Motor neuron (in vitro differentiated cells): ENCODE results near the gene ATF2. TPM values are rescaled to one million over a fixed set of nuclear protein-coding genes. Genes with fewer than 3 reads are reported as not detected.
"Not testable (repeated sequence)": the region's sequence is repeated elsewhere in the genome, so short reads cannot be mapped to it uniquely, and the experiment has no call there.

Experiments
- ATAC-seq, 8 experiments: fragments of 200-7000 bp; cut with Tn5 transposase; replicated peaks in 6 of 8; 2 replicates each; pipeline ENCODE4 v1.8.0; 2021; ENCODE audit warnings: mild to moderate bottlenecking in 8 of 8, moderate library complexity in 8 of 8
- H3K27ac ChIP-seq, 2 donors: fragments of 250-450 bp; sonication (Bioruptor Pico); 2 replicates each; pipeline ENCODE4 v1.9.0; 2021; ENCODE audit warnings: antibody characterized with exemption in 2 of 2, mild to moderate bottlenecking in 2 of 2, moderate library complexity in 1 of 2
- H3K4me1 ChIP-seq, 2 donors: fragments of 250-450 bp; sonication (Bioruptor Pico); replicated peaks in 1 of 2; 2 replicates each; pipeline ENCODE4 v1.6.1; 2021; ENCODE audit warnings: antibody characterized with exemption in 2 of 2, mild to moderate bottlenecking in 2 of 2, moderate library complexity in 1 of 2
- H3K4me3 ChIP-seq, 5 donors: fragments of 250-450 bp; sonication (Bioruptor Pico); 2 replicates each; pipeline ENCODE4 v1.9.0; 2021; ENCODE audit warnings: antibody characterized with exemption in 5 of 5, mild to moderate bottlenecking in 5 of 5, moderate library complexity in 4 of 5
- WGBS, 10 experiments: fragments of 450-650 bp; shearing (Covaris generic); methylation state at CpG; one replicate each; pipeline ENCODE4 v1.0.0; 2022; 5-methylcytosine and 5-hydroxymethylcytosine counted together
- in situ Hi-C, 9 experiments: fragments of 400-800 bp; cut with MboI; loops; one replicate each; pipeline ENCODE4 v1.15.0; 2021; ENCODE audit warnings: low sequenced_read_pairs in 9 of 9, low pct_unique_long_range_greater_than_20kb in 2 of 9; ENCODE audit not compliant: unreplicated experiment in 9 of 9
- total RNA-seq, 8 experiments: library from RNA; unstranded; fragments of 300-600 nt; gene quantifications; 2 replicates each; pipeline versions ENCODE4 v1.2.3 to v1.2.4, GENCODE V29; 2022

The ATF2 gene
- total RNA-seq, 8 experiments from 2014 or later, result 29.9 to 73.5 (median 63.4) TPM

DNA sequence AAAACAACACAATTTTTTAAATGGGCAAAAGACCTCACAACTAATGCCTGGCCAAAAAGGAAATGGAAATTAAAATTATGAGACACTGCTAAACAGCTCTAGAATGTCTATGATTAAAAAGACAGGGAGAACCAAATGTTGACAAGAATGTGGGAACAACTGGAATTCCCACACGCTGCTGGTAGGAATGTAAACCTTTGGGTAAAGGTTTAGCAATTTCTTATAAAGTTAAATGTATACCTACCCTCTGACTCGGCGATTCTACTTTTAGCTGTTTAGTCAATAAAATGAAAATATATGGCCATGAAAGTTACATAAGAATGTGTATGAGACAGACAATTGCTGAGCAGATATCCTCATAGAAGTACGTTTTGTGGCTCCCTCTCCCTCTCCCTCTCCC, 60.9 kb downstream of the ATF2 start:
- H3K4me1 ChIP-seq, result no peaks in the 10 kb centered on the region
- H3K27ac ChIP-seq, result no peak overlapping the region
- no peak overlapping the region for H3K4me3 ChIP-seq
- in situ Hi-C loops, result no loop called here
- WGBS, 10 experiments, result 89 to 100% (median 100%) methylated on average over 1 to 3 of the region's 4 CpGs; no CpG with 5 or more reads in 3 of the 10 experiments
- ATAC-seq, result no peak

DNA sequence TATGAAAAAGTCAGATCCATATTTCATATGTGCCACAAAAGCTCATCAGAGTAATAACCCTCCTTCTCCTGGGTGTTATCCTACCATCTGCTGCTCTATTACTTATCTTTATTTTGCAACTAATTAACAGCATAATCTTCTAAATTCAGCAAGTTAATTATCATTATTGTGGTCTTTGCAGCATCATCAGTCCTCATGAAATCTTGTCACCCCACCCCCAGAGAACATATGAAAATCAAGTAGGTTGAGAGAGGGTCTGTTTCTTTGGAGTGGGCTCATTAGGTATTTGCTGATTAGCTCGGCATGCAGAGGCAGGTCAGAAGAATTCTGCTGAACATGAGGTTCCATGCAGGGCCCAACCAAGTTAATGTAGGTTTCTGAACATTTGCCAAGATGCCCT, 64.8 kb downstream of the ATF2 start:
- Histone ChIP-seq H3K4me3 (no peak overlapping the region), H3K27ac (no peak overlapping the region), H3K4me1 (no peaks in the 10 kb centered on the region)
- ATAC-seq, result no peak
- in situ Hi-C loops, result no loop called here
- 71 to 100% (median 100%) methylated on average over 1 of the region's 1 CpG; no CpG with 5 or more reads in 6 of the 10 experiments for WGBS, 10 experiments

DNA sequence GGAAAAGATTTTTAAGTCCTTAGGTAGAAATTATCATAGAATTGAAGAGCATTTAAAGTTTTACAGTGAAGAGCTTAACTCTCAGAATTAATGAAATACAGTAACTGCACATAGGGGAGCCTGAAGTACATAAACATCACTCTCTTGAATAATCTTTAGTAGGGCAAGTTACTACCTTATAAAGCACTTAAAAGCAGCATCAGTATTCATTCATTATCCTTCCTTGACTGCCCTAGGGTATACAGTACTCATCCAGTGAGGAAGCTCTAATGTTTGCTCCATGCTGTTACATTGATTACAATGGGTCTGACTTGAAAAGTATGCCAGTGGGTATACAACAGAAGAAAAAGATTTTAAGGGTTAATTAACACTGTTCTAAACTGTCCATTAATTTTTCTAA, 66.5 kb downstream of the ATF2 start:
- H3K27ac ChIP-seq, result no peak overlapping the region
- ATAC-seq, result peak in 1 of 8 experiments; percentile 62
- in situ Hi-C loops, result no loop called here
- no peaks in the 10 kb centered on the region for H3K4me1 ChIP-seq
- H3K4me3 ChIP-seq, result no peak overlapping the region

DNA sequence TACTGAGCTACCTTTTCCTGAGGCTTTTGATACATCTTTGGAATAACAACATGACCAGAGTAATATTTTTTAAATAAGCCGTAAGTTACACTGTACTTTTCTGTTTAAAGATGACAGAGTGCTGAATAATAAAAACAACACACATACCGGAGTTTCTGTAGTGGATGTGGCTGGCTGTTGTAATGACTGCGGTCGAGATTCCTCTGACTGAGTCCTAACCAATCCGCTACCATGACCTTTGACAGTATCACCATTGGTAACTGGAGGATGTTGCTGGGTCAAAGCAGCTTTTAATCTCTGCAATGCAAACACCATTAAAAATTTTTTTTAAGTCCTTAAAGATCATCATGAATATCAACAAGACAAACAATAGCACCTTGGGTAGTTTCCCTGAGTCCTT, 70.7 kb downstream of the ATF2 start:
- Histone ChIP-seq H3K4me3 (no peak overlapping the region), H3K4me1 (no peaks in the 10 kb centered on the region), H3K27ac (no peak overlapping the region)
- in situ Hi-C loops, result no loop called here
- ATAC-seq, result no peak
- 79 to 100% (median 94%) methylated on average over 1 to 5 of the region's 5 CpGs for WGBS, 10 experiments

DNA sequence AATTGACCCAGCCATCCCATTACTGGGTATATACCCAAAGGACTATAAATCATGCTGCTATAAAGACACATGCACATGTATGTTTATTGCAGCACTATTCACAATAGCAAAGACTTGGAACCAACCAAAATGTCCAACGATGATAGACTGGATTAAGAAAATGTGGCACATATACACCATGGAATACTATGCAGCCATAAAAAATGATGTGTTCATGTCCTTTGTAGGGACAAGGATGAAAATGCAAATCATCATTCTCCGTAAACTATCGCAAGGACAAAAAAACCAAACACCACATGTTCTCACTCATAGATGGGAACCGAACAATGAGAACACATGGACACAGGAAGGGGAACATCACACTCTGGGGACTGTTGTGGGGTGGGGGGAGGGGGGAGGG, 83.9 kb downstream of the ATF2 start:
- H3K4me1 ChIP-seq, H3K27ac ChIP-seq, in situ Hi-C loops, ATAC-seq, H3K4me3 ChIP-seq: not testable (repeated sequence)
- WGBS, 10 experiments, result 94 to 100% methylated on average over 1 to 3 of the region's 4 CpGs; no CpG with 5 or more reads in 8 of the 10 experiments

DNA sequence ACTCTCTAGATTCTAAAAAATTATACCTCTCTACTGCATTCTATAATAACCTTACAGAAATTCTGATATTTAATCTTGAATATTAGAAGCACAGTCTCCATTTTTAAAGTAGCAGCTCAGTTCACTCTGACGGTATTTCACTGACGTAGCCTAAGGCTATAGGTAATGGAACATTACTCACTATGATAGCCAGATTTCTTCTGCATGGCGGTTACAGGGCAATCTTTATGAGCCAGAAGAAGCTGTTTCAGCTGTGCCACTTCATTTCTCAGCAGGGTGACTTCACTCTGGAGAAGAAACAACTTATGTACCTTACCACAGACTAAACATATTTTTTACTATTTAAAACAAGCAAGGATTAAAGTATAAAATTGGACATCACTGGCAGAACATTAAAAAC, 87.5 kb downstream of the ATF2 start:
- Histone ChIP-seq H3K4me1 (no peaks in the 10 kb centered on the region), H3K27ac (no peak overlapping the region), H3K4me3 (no peak overlapping the region)
- WGBS, 10 experiments, result 50 to 100% (median 90%) methylated on average over 1 to 3 of the region's 3 CpGs
- no peak for ATAC-seq
- in situ Hi-C loops, result no loop called here

DNA sequence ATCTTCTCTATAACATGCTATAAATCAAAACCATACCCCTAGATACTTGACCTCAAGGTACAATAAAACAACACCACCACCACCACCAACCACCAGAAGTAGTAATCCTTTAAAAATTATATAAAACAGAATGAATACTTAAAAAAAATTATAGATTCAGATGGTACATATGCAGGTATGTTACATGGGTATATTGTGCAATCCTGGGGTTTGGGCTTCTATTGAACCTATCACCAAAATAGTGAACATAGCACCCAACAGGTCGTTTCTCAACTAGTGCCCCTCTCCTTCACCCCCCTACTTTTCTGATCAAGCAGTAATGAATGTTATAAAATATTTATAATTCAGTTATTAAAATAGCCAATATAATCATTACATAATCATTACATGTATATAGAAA, 91.7 kb downstream of the ATF2 start:
- no peak for ATAC-seq
- WGBS, 10 experiments, result 0 to 100% (median 92%) methylated on average over 1 of the region's 1 CpG; no CpG with 5 or more reads in 1 of the 10 experiments
- H3K27ac ChIP-seq, result no peak overlapping the region
- H3K4me1 ChIP-seq, result no peaks in the 10 kb centered on the region
- H3K4me3 ChIP-seq, result no peak overlapping the region
- in situ Hi-C loops, result no loop called here

DNA sequence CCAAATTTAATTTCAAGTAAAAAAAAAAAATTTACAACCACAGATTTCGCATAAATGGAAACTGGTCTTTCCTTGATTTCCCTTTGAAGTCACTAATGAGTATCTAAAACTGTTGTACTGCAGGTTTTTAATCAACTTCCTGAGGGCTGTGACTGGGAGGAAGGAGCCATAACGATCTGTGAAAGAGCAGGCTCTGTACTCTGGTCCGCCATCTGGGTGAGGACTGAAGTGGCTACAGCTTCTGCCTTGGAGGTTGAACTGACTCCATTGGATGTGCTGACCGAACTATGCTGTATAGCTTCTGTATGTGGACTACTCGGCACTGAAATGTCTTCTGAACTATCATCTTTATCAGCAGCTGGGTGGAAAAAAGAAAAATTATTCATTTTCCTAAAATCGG, 93.5 kb downstream of the ATF2 start:
- WGBS, 10 experiments, result 60 to 100% (median 83%) methylated on average over 1 to 6 of the region's 6 CpGs
- no peak for ATAC-seq

DNA sequence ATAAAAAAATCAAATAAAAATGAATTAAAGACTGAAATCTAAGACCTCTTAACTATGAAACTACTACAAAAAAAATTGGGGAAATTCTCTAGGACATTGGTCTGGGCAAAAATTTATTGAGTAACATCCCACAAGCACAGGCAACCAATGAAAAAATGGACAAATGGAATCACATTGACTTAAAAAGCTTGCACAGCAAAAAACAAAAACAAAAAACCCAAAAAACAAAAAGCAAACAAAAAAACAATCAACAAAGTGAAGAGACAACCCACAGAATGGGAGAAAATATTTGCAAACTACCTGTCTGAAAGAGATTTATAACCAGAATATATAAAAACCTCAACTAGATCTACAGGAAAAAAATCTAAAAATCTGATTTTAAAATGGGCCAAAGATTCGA, 99.5 kb downstream of the ATF2 start:
- Histone ChIP-seq H3K27ac (no peak overlapping the region), H3K4me3 (no peak overlapping the region), H3K4me1 (no peaks in the 10 kb centered on the region)
- no peak for ATAC-seq
- WGBS, 10 experiments, result 60 to 100% (median 98%) methylated on average over 1 of the region's 1 CpG; no CpG with 5 or more reads in 2 of the 10 experiments
- in situ Hi-C loops, result no loop called here

More for the DNA sequence above, 93.5 kb downstream of the ATF2 start:
- in situ Hi-C loops, result no loop called here
- no peaks in the 10 kb centered on the region for H3K4me1 ChIP-seq
- H3K4me3 ChIP-seq, result no peak overlapping the region
- no peak overlapping the region for H3K27ac ChIP-seq

DNA sequence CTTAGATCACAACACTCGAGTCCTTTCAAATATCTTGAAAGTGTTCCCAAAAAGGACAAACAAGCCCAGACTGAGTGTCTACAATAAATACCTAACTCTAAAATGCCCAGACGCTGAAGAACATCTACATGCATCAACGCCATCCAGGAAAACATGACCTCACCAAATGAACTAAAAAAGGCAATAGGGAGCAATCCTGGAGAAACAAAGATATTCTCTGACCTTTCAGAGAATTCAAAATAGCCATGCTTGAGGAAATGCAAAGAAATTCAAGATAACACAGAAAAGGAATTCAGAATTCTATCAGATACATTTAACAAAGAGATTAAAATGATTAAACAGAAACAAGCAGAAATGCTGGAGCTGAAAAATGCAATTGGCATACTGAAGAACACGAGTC, 101.6 kb downstream of the ATF2 start:
- no peaks in the 10 kb centered on the region for H3K4me1 ChIP-seq
- ATAC-seq, result no peak
- in situ Hi-C loops, result no loop called here
- no peak overlapping the region for H3K27ac ChIP-seq
- H3K4me3 ChIP-seq, result no peak overlapping the region
- 90 to 100% (median 96%) methylated on average over 1 to 4 of the region's 4 CpGs for WGBS, 10 experiments

DNA sequence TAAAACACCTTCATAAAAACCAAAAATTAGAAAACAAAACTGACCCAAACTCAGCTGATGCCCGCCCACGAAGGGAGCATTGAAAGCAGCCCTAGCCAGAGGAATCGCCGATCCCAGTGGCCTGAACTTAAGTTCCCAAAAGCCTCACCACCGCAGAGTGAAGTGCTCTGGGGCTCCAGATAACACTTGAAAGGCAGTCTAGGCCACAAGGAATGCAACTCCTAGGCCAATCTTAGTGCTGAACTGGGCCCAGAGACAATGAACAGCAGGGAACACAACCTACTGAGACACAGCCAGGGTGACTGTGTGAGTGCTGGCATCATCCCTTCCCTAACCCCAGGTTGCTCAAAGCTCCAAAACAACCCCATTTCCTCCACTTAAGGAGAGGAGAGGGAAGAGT, 103.2 kb downstream of the ATF2 start:
- no peak for ATAC-seq
- Histone ChIP-seq H3K4me3 (no peak overlapping the region), H3K4me1 (no peaks in the 10 kb centered on the region), H3K27ac (no peak overlapping the region)
- WGBS, 10 experiments, result 88 to 100% (median 100%) methylated on average over 1 to 4 of the region's 5 CpGs; no CpG with 5 or more reads in 4 of the 10 experiments
- in situ Hi-C loops, result no loop called here

DNA sequence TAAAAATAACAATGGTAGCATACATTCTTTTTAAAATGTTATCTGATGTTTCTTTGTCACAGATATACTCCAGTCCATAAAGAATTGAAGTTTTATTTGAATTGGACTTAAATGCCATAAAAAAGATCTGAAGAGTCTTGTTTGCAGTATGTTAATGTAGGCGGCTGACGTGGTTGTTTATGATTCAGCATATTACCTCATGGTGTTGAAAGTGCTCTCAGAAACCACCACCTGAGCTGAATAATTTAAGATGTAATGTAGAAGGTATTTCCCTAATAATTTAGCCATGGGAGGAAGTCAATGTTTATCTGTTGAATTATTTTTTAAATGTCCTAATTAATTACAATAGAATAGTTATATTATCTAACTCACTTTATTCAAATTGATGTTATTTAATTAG, 104.3 kb downstream of the ATF2 start:
- 60 to 100% (median 92%) methylated on average over 1 to 2 of the region's 2 CpGs; no CpG with 5 or more reads in 2 of the 10 experiments for WGBS, 10 experiments
- in situ Hi-C loops, result no loop called here

DNA sequence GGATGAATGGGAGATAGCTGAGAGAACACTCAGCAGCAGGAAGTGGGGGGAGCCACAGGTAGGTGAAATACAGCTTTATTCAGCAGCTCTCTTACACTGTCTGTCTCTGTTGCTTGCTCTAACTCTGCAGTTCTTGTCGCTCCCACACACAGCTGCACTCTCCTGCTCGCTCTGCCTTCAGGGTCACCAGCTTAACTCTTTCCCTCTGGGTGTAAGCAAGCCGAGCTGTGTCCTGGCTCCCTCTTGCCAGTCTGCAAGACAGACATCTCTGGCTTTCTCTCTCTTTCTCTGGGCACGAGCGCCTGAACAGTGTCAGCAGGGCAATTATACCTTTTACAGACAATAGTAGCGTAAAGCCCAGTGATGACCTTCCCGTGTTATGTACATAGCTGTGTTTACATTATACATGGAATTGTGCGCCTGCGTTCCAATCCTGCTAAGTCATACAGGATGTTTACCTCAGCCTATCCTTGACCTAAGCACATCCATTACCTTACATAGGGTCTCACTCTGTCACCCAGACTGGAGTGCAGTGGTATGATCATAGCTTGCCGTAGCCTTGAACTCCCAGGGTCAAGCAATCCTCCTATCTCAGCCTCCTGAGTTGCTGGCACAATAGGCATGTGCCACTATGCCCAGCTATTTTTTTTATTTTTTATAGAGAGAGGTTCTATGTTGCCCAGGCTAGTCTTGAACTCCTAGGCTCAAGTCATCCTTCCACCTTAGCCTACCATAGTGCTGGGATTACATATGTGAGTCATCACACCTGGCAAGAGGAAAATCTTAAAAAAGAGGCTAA, 105.0 kb downstream of the ATF2 start:
- no peak overlapping the region for H3K27ac ChIP-seq
- 70 to 100% (median 96%) methylated on average over 2 to 9 of the region's 10 CpGs; no CpG with 5 or more reads in 1 of the 10 experiments for WGBS, 10 experiments
- no peak overlapping the region for H3K4me3 ChIP-seq
- ATAC-seq, result peak in 1 of 8 experiments; percentile 15
- in situ Hi-C loops, result no loop called here
- no peaks in the 10 kb centered on the region for H3K4me1 ChIP-seq

More for the DNA sequence above, 104.3 kb downstream of the ATF2 start:
- Histone ChIP-seq H3K27ac (no peak overlapping the region), H3K4me1 (no peaks in the 10 kb centered on the region), H3K4me3 (no peak overlapping the region)
- ATAC-seq, result no peak
